ENCODE results near the gene KLF7. TPM values are rescaled to one million over a fixed set of nuclear protein-coding genes. Genes with fewer than 3 reads are reported as not detected.

KLF7 gene
- total RNA-seq, 1 experiment from 2014 or later, result 32.2 TPM

- Mint-ChIP-seq H3K27ac (peak overlapping the region in 1 of 3 experiments; percentile 42; a peak in 2 of 7 replicates), H3K4me1 (peaks cover 8 to 10% of the 10 kb centered on the region in 2 experiments), H3K36me3 (ENCODE audit: insufficient read depth in 1 of 3, low read depth in 3 of 3) (peaks cover 4 to 26% (median 7%) of the 10 kb centered on the region in 3 experiments), H3K27me3 (ENCODE audit: low read depth) (no peaks in the 10 kb centered on the region), H3K9me3 (no peaks in the 10 kb centered on the region; a peak in 1 of 5 replicates), H3K4me3 (no peak overlapping the region)
- no peak overlapping the region for H2BK5ac ChIP-seq (ENCODE audit: insufficient read length, low read length)
- H4K91ac ChIP-seq (ENCODE audit: insufficient read length, low read depth, low read length), result no peak overlapping the region
- no peak overlapping the region for H4K5ac ChIP-seq (ENCODE audit: insufficient read length, low read depth, low read length)
- H3K27me3 ChIP-seq (ENCODE audit: insufficient read depth, low read length), result no peaks in the 10 kb centered on the region
- no peaks in the 10 kb centered on the region for H3K4me1 ChIP-seq (ENCODE audit: insufficient read depth, low read length)
- H3T11ph ChIP-seq (ENCODE audit: low read length), result no peak overlapping the region
- no peaks in the 10 kb centered on the region for H3K9me3 ChIP-seq (ENCODE audit: control insufficient read depth, low read depth, low read length)
- H3K23ac ChIP-seq (ENCODE audit: insufficient read length, low read depth, low read length), result no peak overlapping the region
- H3K4me2 ChIP-seq (ENCODE audit: insufficient read depth, insufficient read length, low read length), result no peak overlapping the region
- no peak overlapping the region for H3K9ac ChIP-seq (ENCODE audit: extremely low read depth, insufficient read length, low read length)
- H2BK12ac ChIP-seq (ENCODE audit: insufficient read length, low read depth, low read length), result no peak overlapping the region
- H3K56ac ChIP-seq (ENCODE audit: insufficient read length, low read depth, low read length), result no peak overlapping the region
- no peaks in the 10 kb centered on the region; the same call in 1 of the 2 replicates for H3K79me2 ChIP-seq (ENCODE audit: insufficient read depth, low read length)
- H3K4ac ChIP-seq (ENCODE audit: low read depth, low read length), result no peak overlapping the region
- H2AK5ac ChIP-seq (ENCODE audit: insufficient read length, low read length), result no peak overlapping the region
- H2BK120ac ChIP-seq (ENCODE audit: low read depth, low read length, poor library complexity, severe bottlenecking), result no peak overlapping the region
- no peak for TF ChIP-seq CTCF (conservative IDR thresholded peaks at IDR 0.05)
- H3K27ac ChIP-seq (ENCODE audit: insufficient read length, low read depth, low read length), result no peak overlapping the region
- no peak overlapping the region for H3K18ac ChIP-seq (ENCODE audit: insufficient read length, low read depth, low read length)
- H3K14ac ChIP-seq (ENCODE audit: insufficient read depth, low read length), result no peak overlapping the region
- H2BK15ac ChIP-seq (ENCODE audit: low read depth, low read length), result no peak overlapping the region
- no peak overlapping the region for H2AFZ ChIP-seq (ENCODE audit: low read length)
- H3K79me1 ChIP-seq (ENCODE audit: insufficient read depth, low read depth, low read length, poor library complexity, severe bottlenecking), result no peaks in the 10 kb centered on the region
- WGBS (ENCODE audit: extremely low coverage, insufficient read length, low lambda C conversion rate), result no CpG with 5 or more reads among the region's 2 CpGs
- H2BK20ac ChIP-seq (ENCODE audit: low read depth, low read length, poor library complexity, severe bottlenecking), result no peak overlapping the region
- H4K8ac ChIP-seq (replicated peaks; ENCODE audit: insufficient read length, low read depth, low read length), result no peak overlapping the region
- no peaks in the 10 kb centered on the region for H4K20me1 ChIP-seq (ENCODE audit: control insufficient read depth, insufficient read depth, insufficient read length)
- no peaks in the 10 kb centered on the region for H3K23me2 ChIP-seq (ENCODE audit: insufficient read length, low read depth, low read length, poor library complexity, severe bottlenecking)
- no peak for DNase-seq
Observed at GRCh38 chr2:207103132-207103531, 62.6 kb downstream of the KLF7 start.
